ENCODE results near the gene CLOCK.

DNA sequence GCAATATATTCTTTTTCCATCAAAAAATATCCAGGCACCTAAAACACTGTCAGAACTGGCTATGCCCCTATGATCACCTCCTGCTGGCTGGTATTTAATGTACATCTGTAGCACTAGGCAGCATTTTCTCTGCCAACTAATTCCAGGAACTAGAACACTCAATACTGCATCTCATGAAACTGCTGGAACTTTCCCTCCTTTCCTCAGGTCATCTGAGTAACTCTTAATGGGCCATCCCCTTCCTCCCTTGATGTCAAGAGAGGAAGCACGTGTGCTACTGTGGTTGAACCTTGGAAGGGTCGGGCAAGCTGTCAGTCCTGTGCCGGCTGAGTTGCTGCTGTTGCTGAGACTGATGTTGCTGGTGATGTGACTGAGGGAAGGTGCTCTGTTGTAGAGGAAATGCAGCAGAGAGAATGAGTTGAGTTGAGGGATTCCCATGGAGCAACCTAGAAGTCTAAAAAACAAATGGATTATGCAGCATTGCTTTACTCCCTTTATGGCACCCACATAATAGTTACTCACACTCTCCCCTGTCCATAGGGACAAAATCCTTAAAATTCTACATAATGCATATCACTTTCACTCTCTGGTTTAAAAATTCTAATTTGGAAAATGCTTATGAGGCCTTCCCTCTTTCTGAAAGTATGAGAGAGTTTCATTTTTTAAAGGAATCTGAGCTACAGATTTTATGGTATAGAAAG lies 111.4 kb downstream of the CLOCK start:
- TF ChIP-seq, protein P1, sequence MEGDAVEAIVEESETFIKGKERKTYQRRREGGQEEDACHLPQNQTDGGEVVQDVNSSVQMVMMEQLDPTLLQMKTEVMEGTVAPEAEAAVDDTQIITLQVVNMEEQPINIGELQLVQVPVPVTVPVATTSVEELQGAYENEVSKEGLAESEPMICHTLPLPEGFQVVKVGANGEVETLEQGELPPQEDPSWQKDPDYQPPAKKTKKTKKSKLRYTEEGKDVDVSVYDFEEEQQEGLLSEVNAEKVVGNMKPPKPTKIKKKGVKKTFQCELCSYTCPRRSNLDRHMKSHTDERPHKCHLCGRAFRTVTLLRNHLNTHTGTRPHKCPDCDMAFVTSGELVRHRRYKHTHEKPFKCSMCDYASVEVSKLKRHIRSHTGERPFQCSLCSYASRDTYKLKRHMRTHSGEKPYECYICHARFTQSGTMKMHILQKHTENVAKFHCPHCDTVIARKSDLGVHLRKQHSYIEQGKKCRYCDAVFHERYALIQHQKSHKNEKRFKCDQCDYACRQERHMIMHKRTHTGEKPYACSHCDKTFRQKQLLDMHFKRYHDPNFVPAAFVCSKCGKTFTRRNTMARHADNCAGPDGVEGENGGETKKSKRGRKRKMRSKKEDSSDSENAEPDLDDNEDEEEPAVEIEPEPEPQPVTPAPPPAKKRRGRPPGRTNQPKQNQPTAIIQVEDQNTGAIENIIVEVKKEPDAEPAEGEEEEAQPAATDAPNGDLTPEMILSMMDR (IDR thresholded peaks at IDR 0.05): peak in 2 of 3 experiments; percentile 22 to 35
- TF ChIP-seq EP300 (IDR thresholded peaks at IDR 0.05): no peak

Measured in esophagus muscularis mucosa (tissue), 3 donors.